HG02678 (cell line): Measurements from ENCODE around the gene ODC1.

Experiments
- ATAC-seq: cut with Tn5 transposase; IDR thresholded peaks from one replicate; pipeline ENCODE4 v1.9.1; 2021; ENCODE audit warnings: mild to moderate bottlenecking, moderate library complexity; ENCODE audit not compliant: unreplicated experiment

The ODC1 gene

GRCh38 chr2:10402062-10402585 lies 46.0 kb downstream of the ODC1 start:
- ATAC-seq = no peak

GRCh38 chr2:10400978-10401951 lies 46.9 kb downstream of the ODC1 start:
- no peak for ATAC-seq

- no peak for ATAC-seq
These were observed 47.6 kb downstream of the ODC1 start for GRCh38 chr2:10400568-10400977.

GRCh38 chr2:10400002-10400401 lies 48.1 kb downstream of the ODC1 start:
- no peak for ATAC-seq

DNA sequence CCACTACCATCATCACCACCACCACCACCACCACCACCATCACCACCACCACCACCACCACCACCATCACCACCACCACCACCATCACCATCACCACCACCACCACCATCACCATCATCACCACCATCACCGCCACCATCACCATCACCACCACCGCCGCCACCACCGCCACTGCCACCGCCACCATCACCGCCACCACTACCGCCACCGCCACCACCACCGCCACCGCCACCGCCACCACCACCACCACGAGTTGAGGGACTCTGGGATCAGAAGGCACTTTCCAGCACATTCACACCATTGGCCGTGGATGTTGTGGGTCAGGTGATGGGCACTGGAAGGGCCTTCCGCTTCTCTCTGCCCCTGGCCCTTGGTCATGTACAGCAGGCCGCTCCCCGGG lies 48.8 kb downstream of the ODC1 start:
- no peak for ATAC-seq

DNA sequence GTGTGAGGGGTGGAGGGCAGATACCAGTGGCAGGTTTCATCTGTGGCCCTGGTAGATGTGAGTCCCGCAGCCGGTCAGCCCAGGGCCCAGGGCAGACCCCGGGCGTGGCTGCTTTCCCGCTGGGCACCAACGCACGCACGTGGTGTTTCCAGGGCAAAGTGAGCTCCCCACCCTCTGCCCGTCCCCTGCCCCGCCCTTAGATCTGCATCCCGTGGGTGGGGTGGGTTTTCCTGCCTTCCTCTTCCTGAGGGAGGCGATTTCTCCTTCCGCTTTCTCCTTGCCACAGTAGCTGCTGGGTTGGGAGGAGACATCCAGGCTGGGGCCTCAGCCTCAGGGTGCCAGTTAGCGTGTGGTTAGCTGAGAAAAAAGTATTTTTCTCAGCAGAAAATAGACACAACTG lies 49.6 kb downstream of the ODC1 start:
- no peak for ATAC-seq

GRCh38 chr2:10397878-10398277 lies 50.2 kb downstream of the ODC1 start:
- ATAC-seq = no peak

- no peak for ATAC-seq
These were observed 50.7 kb downstream of the ODC1 start for GRCh38 chr2:10397297-10397875.

DNA sequence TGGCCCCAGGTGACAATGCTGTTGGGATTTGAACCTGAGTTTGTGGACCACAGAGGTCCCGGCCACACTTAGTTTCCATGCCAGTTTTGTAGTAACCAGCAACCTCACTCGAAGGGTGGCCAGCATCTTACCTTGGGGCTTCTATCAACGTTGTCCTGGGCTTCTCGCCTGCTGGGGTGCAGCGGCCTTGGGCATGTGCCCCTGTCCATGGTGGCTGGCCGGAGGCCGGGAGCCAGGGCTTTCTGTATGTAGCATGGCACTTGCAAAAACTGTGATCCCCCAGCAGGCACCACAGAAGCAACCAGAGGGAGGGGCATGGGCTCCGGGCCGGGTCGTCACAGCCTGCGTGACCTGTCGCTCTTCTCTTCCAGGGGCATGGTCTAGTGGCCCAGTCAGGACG lies 51.7 kb downstream of the ODC1 start:
- no peak for ATAC-seq

GRCh38 chr2:10395893-10396292 lies 52.2 kb downstream of the ODC1 start:
- ATAC-seq = no peak

DNA sequence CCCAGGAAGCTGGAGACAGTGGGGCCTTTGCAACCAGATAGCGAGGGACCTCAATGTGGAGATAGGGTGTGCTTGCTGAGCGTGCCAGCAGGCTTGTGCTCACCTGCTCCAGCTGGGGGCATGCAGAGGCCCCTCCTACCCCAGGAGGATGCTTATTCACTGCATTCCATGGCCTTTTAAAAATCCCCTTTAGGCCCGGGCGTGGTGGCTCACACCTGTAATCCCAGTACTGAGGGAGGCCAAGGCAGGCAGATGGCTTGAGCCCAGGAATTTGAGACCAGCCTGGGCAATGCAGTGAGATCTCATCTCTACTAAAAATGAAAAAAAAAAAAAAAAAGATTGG lies 54.5 kb downstream of the ODC1 start:
- ATAC-seq = no peak

DNA sequence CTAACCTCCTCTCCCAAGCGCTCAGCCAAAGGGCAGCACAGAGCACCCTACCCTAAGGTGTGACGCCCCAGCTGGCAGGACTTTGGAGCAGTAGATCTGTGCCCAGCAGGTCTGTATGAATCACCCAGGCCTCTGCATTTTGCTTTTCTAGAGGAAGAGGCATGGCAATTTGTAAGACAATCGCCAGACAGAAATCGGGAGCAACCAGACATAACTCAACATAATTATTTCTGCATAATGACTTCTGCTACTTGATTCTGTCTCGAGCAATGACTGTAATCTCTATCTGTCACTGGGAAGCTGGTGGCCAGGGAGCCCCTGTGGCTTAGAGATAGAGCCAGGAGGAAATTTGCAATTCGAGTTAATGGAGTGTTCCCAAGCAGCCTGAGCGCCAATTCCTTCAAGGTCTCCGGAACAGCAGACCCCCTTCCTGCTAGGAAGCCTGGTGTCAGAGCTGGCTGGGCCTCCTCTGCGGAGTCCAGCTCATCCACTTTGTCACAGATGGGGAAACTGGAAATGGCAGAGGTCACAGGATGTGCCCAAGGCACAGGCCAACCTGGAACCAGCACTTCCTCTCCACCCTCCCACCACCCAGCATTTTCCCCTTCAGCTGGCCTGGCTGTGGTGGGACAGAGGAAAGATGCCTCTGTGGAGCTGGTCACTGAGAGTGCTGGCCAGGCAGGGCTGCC lies 55.0 kb downstream of the ODC1 start:
- no peak for ATAC-seq

- ATAC-seq = no peak
These were observed 55.6 kb downstream of the ODC1 start for GRCh38 chr2:10392548-10392947.

- no peak for ATAC-seq
These were observed 56.0 kb downstream of the ODC1 start for GRCh38 chr2:10392100-10392499.

- ATAC-seq = no peak
These were observed 57.7 kb downstream of the ODC1 start for GRCh38 chr2:10390369-10390801.
